ENCODE data around the gene AHDC1. TPM values are rescaled to one million over a fixed set of nuclear protein-coding genes. Genes with fewer than 3 reads are reported as not detected.

Gene AHDC1
- total RNA-seq, 1 donor from 2014 or later: 18.0 TPM

DNA sequence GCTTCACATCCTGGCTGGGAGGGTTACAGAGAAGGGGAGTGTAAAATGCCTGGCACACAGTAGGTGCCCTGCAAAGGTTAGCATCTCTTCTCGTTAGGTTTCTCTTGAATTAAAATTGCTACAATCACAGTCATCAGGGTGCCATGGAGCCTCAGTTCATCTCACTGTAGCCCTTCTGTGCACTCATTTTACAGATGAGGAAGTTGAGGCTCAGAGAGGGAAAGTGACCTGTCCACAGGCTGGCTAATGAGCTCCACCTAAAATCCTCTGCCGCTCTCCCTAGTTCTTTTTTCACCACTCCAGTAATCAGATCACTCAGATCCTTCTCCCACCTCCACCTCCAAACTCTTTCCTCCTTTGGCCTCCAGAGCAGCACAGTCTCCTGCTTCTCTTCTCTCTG lies 13.5 kb upstream of the AHDC1 start:
- H3K27me3 ChIP-seq (ENCODE audit: control insufficient read depth, insufficient read depth, low read length): peaks cover 4% of the 10 kb centered on the region
- TF ChIP-seq, protein P1, sequence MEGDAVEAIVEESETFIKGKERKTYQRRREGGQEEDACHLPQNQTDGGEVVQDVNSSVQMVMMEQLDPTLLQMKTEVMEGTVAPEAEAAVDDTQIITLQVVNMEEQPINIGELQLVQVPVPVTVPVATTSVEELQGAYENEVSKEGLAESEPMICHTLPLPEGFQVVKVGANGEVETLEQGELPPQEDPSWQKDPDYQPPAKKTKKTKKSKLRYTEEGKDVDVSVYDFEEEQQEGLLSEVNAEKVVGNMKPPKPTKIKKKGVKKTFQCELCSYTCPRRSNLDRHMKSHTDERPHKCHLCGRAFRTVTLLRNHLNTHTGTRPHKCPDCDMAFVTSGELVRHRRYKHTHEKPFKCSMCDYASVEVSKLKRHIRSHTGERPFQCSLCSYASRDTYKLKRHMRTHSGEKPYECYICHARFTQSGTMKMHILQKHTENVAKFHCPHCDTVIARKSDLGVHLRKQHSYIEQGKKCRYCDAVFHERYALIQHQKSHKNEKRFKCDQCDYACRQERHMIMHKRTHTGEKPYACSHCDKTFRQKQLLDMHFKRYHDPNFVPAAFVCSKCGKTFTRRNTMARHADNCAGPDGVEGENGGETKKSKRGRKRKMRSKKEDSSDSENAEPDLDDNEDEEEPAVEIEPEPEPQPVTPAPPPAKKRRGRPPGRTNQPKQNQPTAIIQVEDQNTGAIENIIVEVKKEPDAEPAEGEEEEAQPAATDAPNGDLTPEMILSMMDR (IDR thresholded peaks at IDR 0.05; ENCODE audit: insufficient read depth, low read length, poor library complexity, severe bottlenecking): no peak

DNA sequence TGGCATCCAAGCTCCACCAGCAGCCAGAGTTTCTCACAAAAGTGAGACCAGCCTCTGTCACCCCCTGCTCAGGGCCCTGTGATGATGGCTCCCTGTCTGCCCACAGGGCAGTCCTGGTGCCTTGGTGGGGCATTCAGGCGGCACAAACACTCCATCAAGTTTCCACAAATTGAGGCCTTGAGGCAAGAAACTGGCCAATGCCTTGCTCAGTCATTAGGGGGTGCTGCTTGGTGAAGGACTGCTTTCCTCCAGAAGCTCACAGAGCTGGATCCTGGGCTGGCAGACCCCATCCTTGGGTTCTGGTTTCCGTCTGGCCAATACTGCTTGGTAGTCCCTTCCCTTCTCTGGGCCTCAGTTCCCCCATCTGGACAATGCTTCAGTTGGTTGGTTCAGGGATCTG lies 12.5 kb upstream of the AHDC1 start:
- H3K4me3 ChIP-seq (ENCODE audit: low read depth, low read length): no peak overlapping the region
- peaks cover 4% of the 10 kb centered on the region for H3K27me3 ChIP-seq (ENCODE audit: control insufficient read depth, insufficient read depth, low read length)
- TF ChIP-seq, protein P1 (IDR thresholded peaks at IDR 0.05; ENCODE audit: insufficient read depth, low read length, poor library complexity, severe bottlenecking): peak; percentile 15
- no peaks in the 10 kb centered on the region for H3K36me3 ChIP-seq (ENCODE audit: control insufficient read depth, insufficient read depth, low read length)
- no peak for DNase-seq (ENCODE audit: low read depth)

More for the DNA sequence above, 13.5 kb upstream of the AHDC1 start:
- no peaks in the 10 kb centered on the region for H3K36me3 ChIP-seq (ENCODE audit: control insufficient read depth, insufficient read depth, low read length)
- no peak overlapping the region for H3K4me3 ChIP-seq (ENCODE audit: low read depth, low read length)
- DNase-seq (ENCODE audit: low read depth): no peak

DNA sequence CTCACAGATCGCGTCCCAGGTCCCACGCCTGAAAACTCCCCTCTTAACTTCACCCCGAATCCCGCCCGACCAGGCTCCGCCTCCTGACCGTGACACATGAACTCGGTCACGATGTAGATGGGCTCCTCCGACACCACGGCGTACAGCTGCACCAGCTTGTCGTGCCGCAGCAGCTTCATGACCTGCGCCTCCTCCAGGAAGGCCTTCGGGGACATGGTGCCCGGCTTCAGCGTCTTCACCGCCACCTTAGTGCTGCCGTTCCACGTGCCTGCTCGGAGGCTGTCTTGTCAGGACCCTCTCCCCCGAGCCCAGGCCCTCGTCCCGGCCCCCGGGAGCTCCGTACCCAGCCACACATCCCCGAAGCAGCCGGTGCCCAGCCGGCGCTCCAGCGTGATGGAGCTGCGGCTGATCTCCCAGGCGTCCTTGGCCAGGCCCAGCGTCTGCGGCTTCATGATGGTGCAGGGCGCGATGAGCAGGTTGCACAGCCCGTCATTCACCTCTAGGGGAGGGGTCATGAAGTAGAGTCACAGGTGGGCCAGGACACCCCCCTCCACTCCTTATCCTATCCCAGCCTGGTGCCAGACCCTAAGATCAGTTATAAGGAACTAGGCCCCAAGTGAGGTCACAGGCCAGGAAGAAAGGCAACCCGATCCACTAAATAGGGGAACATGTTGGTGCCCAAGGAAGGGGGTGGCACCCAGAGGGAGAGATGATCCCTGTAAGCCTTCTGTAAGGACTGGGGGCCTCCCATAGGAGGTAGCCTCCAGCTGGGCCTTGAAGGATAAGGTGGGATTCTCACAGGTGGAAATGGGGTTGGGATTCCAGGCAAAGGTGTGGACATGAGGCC lies 11.6 kb upstream of the AHDC1 start:
- TF ChIP-seq, protein P1 (IDR thresholded peaks at IDR 0.05; ENCODE audit: insufficient read depth, low read length, poor library complexity, severe bottlenecking): no peak
- Histone ChIP-seq H3K27me3 (ENCODE audit: control insufficient read depth, insufficient read depth, low read length) (peaks cover 6% of the 10 kb centered on the region), H3K4me3 (ENCODE audit: low read depth, low read length) (no peak overlapping the region), H3K36me3 (ENCODE audit: control insufficient read depth, insufficient read depth, low read length) (no peaks in the 10 kb centered on the region)
- no peak for DNase-seq (ENCODE audit: low read depth)

DNA sequence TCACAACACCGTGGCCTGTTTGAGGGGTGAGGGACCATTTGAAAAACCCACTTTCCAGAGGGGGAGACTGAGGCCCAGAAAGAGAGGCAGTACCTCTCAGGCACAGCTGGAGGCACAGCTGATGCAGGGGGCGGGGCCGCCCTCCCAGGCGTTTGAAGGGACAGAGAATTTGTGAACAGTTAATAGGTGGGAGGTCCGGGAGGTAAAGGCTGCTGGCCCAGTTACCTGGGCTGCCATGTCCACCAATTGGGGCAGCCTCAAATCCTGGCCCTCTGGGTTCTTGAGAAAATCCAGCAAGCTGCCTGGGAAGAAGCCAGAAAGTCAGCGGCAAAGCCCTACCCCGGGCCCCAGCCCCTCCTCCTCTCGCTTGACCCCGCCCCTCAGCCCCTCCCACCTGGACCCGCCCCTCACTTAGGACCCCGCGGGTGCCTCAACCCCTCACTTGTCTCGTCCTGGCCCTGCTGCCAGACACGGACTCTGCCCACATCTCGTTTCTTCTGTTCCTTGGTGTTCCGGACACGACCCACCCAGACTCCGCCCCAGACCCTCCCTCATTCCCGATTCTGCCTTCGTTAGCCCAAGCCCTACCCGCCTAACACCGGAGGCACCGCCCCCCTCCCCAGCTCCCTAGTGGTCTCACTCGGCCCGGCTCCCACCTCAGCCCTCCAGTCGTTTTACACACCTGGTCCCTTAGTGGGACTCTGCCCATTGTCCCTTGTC lies 10.8 kb upstream of the AHDC1 start:
- H3K4me3 ChIP-seq (ENCODE audit: low read depth, low read length): no peak overlapping the region
- no peak for DNase-seq (ENCODE audit: low read depth)

DNA sequence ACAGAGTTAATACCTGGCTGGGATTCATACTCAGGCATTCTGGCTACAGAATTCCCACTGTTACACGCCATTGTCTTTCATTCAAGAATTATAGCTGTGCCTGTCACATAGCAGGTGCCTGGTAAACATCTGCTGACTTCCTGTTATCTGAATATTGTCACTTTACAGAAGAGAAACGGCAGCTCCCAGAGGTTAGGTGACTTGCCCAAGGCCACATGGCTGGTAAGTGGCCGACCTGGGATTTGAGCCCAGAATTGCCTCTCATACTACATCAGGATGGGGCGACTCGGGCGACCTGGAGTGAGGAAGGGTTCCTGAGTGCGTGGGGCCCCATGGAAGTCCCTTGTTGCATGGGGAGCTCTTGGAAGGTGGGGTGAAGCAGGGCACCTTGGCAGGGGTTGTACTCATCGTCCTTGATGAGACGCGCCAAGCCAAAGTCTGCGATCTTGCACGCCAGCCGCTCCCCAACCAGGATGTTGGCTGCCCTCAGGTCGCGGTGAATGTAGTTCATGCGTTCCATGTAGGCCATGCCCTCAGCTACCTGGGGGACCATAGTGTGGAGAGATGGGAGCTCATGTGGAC lies 10.2 kb upstream of the AHDC1 start:
- TF ChIP-seq, protein P1 (IDR thresholded peaks at IDR 0.05; ENCODE audit: insufficient read depth, low read length, poor library complexity, severe bottlenecking): no peak
- DNase-seq (ENCODE audit: low read depth): no peak
- H3K27me3 ChIP-seq (ENCODE audit: control insufficient read depth, insufficient read depth, low read length): peaks cover 10% of the 10 kb centered on the region
- H3K36me3 ChIP-seq (ENCODE audit: control insufficient read depth, insufficient read depth, low read length): no peaks in the 10 kb centered on the region
- H3K4me3 ChIP-seq (ENCODE audit: low read depth, low read length): no peak overlapping the region

More for the DNA sequence above, 10.8 kb upstream of the AHDC1 start:
- Histone ChIP-seq H3K27me3 (ENCODE audit: control insufficient read depth, insufficient read depth, low read length) (peaks cover 10% of the 10 kb centered on the region), H3K36me3 (ENCODE audit: control insufficient read depth, insufficient read depth, low read length) (no peaks in the 10 kb centered on the region)
- TF ChIP-seq, protein P1 (IDR thresholded peaks at IDR 0.05; ENCODE audit: insufficient read depth, low read length, poor library complexity, severe bottlenecking): no peak
